Upper lobe of left lung (tissue), 4 donors: ENCODE results near the gene KCNJ3.

Experiments used
- CTCF ChIP-seq, 6 experiments: fragments of 450-650 bp in 4 of 6; fragments of 200-600 bp in 2 of 6; sonication (generic) in 2 of 6; IDR thresholded peaks; one replicate each; pipeline ENCODE4 v1.5.1; 2016 to 2019; ENCODE audit warnings: antibody characterized with exemption in 6 of 6
- POLR2A ChIP-seq, 4 donors: fragments of 450-650 bp; IDR thresholded peaks; one replicate each; pipeline ENCODE4 v1.5.1; 2016 to 2017; ENCODE audit warnings: antibody characterized with exemption in 4 of 4, mild to moderate bottlenecking in 2 of 4

DNA sequence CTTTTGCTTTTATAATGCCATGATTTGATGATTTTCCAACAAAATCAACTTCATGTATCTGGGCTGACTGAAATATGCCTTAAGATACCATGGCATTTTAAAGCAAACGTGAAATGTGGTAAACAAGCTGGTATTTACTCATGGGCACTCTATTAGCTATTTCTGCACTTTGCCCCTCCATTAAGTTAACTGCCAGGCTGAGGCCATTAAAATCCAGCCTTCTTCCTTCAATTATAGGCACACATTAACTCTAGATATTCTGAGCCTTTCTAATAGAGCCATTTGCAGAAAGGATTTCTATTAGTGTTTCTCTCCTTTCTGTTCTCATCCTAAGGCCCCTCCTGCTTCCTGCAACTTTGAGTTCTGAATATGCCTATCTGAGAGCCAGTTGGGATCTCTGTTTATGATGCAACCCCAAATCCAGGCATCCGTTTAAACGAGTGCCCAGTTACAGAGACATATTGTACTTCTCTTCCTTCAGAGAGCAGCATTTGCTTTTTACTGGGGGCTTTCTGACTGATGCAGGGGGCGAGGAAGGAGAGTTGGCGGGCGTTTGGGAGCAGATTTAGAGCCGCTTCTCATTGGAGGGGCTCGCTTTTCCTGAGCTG lies 1.6 kb upstream of the KCNJ3 start:
- TF ChIP-seq CTCF (IDR thresholded peaks at IDR 0.05) (no peak), POLR2A (IDR thresholded peaks at IDR 0.05) (no peak)
